ENCODE results near the gene NOXA1.
A peak's percentile ranks its signal among the peaks of the same experiment; 100 is the strongest.

NOXA1 gene

GRCh38 chr9:137460363-137461315 is 37.4 kb downstream of the NOXA1 start:
- no peak overlapping the region for H3K4me3 ChIP-seq (ENCODE audit: low read depth, low read length)
- DNase-seq (ENCODE audit: low read depth): no peak
- no peak for TF ChIP-seq CTCF (IDR thresholded peaks at IDR 0.05; ENCODE audit: insufficient read depth, low read depth, low read length, missing control alignments)

GRCh38 chr9:137461316-137461662 is 38.1 kb downstream of the NOXA1 start:
- no peak for DNase-seq (ENCODE audit: low read depth)
- TF ChIP-seq CTCF (IDR thresholded peaks at IDR 0.05; ENCODE audit: insufficient read depth, low read depth, low read length, missing control alignments): no peak
- H3K4me3 ChIP-seq (ENCODE audit: low read depth, low read length): peak overlapping the region; percentile 22

GRCh38 chr9:137461663-137462395 is 38.6 kb downstream of the NOXA1 start:
- H3K4me3 ChIP-seq (ENCODE audit: low read depth, low read length): peak overlapping the region; percentile 22
- peak; percentile 90 for DNase-seq (ENCODE audit: low read depth)
- TF ChIP-seq CTCF (IDR thresholded peaks at IDR 0.05; ENCODE audit: insufficient read depth, low read depth, low read length, missing control alignments): peak; percentile 8

- peak overlapping the region; percentile 15 for H3K4me3 ChIP-seq (ENCODE audit: low read depth, low read length)
- DNase-seq (ENCODE audit: low read depth): no peak
- no peak for TF ChIP-seq CTCF (IDR thresholded peaks at IDR 0.05; ENCODE audit: insufficient read depth, low read depth, low read length, missing control alignments)
These were observed 39.3 kb downstream of the NOXA1 start for GRCh38 chr9:137462396-137462985.

GRCh38 chr9:137462986-137463930 is 40.1 kb downstream of the NOXA1 start:
- no peak for TF ChIP-seq CTCF (IDR thresholded peaks at IDR 0.05; ENCODE audit: insufficient read depth, low read depth, low read length, missing control alignments)
- DNase-seq (ENCODE audit: low read depth): no peak
- H3K4me3 ChIP-seq (ENCODE audit: low read depth, low read length): no peak overlapping the region

- no peak for DNase-seq (ENCODE audit: low read depth)
- H3K4me3 ChIP-seq (ENCODE audit: low read depth, low read length): no peak overlapping the region
- no peak for TF ChIP-seq CTCF (IDR thresholded peaks at IDR 0.05; ENCODE audit: insufficient read depth, low read depth, low read length, missing control alignments)
These were observed 40.7 kb downstream of the NOXA1 start for GRCh38 chr9:137463931-137464290.
